D721Med (cell line): ENCODE measurements around the gene CYP4F22.

Source experiments
- DNase-seq: peaks from one replicate; pipeline ENCODE4 v3.0.0; 2011; ENCODE audit warnings: low spot score; ENCODE audit not compliant: insufficient read length
- FAIRE-seq: peaks from 2 replicates; lab custom pipeline; 2011; peaks lifted over from hg19 to GRCh38; lab: Jason Lieb, UNC
- TF ChIP-seq, protein P1 (sequence below): IDR thresholded peaks from 2 replicates; pipeline ENCODE4 v1.5.1; 2012; ENCODE audit warnings: mild to moderate bottlenecking, control low read depth; ENCODE audit not compliant: insufficient read depth; ENCODE audit errors: missing control alignments

Gene CYP4F22

DNA sequence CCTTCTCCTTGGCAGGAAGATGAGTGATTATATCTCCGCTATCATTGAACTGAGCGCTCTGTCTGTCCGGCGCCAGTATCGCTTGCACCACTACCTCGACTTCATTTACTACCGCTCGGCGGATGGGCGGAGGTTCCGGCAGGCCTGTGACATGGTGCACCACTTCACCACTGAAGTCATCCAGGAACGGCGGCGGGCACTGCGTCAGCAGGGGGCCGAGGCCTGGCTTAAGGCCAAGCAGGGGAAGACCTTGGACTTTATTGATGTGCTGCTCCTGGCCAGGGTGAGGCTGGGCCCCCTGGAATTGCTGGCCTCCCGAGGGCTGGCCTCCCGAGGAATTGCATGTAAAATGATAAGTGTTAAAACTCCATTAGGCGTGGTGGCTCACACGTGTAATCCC, 32.1 kb downstream of the CYP4F22 start:
- no peak for FAIRE-seq
- DNase-seq = no peak
- TF ChIP-seq, protein P1, sequence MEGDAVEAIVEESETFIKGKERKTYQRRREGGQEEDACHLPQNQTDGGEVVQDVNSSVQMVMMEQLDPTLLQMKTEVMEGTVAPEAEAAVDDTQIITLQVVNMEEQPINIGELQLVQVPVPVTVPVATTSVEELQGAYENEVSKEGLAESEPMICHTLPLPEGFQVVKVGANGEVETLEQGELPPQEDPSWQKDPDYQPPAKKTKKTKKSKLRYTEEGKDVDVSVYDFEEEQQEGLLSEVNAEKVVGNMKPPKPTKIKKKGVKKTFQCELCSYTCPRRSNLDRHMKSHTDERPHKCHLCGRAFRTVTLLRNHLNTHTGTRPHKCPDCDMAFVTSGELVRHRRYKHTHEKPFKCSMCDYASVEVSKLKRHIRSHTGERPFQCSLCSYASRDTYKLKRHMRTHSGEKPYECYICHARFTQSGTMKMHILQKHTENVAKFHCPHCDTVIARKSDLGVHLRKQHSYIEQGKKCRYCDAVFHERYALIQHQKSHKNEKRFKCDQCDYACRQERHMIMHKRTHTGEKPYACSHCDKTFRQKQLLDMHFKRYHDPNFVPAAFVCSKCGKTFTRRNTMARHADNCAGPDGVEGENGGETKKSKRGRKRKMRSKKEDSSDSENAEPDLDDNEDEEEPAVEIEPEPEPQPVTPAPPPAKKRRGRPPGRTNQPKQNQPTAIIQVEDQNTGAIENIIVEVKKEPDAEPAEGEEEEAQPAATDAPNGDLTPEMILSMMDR = no peak

DNA sequence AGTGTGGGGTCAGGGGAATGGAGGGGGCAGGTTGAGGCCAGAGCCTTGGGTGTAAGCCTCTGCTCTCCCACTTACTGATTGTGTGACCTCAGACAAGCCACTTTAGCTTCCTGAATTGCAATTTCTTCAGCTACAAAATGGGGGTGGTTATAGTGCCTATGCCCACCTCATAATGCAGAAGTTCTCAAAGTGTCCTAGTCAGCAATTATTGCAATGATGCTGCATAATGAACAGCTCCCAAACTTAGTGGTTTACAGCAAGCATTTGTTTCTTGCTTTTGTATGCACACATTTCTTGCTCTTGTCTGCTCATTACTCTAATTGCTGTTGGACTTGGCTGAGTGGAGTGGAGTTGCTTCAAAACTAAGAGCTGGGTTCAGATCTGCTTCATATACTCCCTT, 36.0 kb downstream of the CYP4F22 start:
- TF ChIP-seq, protein P1 = no peak
- FAIRE-seq (no peak), DNase-seq (no peak)

DNA sequence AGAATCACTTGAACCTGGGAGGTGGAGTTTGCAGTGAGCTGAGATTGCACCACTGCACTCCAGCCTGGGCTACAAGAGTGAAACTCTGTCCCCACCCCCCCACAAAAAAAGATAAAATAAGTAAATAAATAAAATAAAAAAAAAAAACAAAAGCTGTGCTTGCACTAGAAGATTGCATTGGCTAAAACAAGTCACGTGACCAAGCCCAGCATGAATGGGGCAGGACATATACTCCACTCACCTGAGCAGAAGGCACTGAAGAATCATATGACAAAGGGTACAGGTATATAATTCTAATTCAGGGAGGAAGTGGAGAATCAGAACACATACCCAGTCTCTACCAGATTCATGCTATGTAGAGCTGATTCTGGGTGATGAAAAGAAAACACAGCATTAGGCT, 36.6 kb downstream of the CYP4F22 start:
- TF ChIP-seq, protein P1 = no peak
- DNase-seq (no peak), FAIRE-seq (no peak)

DNA sequence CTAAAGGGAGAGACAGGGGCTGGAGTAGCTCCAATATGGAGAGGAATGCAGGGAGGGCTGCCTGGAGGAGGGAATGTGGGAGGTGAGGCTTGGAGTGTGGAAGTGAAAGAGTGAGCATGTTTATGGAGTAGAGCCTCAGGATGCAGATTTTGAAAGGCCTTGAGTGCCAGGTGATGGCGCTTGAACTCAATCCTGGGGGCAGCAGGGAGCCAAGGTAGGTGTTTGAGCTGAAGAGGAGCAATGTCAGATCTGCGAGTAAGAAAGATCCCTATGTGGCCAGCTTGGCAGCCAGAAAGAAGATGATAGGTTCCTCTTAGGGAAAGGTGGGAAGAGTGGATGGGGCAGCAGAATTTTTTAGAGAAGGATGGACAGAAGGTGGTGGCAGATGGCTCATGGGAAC, 40.3 kb downstream of the CYP4F22 start:
- DNase-seq (no peak), FAIRE-seq (no peak)
- TF ChIP-seq, protein P1 = no peak

DNA sequence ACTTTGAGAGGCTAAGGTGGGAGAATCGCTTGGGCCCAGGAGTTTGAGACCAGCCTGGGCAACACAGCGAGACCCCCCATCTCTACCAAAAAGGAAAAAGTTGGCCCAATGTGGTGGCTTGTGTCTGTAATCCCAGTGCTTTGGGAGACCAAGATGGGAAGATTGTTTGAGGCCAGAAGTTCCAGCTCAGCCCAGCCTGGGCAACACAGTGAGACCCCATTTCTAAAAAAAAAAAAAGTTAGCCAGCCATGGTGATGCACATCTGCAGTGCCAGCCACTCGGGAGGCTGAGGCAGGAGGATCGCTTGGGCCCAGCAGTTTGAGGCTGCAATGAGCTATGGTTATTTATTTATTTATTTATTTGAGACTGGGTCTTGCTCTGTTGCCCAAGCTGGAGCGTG, 41.3 kb downstream of the CYP4F22 start:
- FAIRE-seq = no peak
- DNase-seq = no peak
- TF ChIP-seq, protein P1 = no peak

DNA sequence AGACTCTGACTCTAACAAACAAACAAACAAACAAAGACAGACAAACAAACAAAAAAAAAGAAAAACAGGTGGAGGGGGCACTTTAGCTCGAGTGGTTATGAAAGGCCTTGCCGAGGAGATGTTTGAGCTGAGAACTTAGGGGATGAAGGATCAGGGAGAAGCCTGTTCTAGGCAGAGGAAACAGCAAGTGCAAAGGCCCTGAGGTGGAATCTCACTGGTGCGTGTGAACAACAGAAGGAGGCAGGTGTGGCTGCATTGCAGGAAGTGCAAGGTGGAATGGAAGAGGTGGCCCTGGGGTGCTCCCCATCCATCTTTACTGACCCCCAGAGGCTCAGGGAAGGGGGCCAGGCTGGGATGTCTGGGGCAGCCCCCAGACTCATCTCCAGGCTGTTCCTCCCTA, 41.9 kb downstream of the CYP4F22 start:
- DNase-seq (no peak), FAIRE-seq (no peak)
- TF ChIP-seq, protein P1 = no peak

DNA sequence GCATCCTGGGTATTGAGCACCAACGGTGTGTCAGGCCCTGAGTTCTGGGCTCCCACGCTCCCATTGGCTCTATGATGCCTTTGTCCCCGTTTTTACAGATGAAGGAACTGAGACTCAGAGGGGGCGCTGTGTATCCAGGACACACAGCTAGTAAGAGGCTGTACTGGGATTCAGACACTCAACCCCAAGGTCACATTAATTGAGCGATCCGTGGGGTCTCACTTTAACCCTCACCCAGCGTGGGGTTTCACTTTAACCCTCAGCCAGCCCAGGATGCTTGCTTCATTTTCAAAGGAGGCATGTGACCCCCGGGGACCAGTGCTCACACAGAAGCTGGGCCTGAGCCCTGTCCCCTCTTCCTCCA, 42.6 kb downstream of the CYP4F22 start:
- no peak for DNase-seq
- FAIRE-seq = no peak
- TF ChIP-seq, protein P1 = no peak
